AG09309 (cell line): ENCODE measurements around the gene MKNK2.

Experiments used
- DNase-seq: peaks from one replicate; pipeline ENCODE4 v3.0.0-alpha.2; 2010; ENCODE audit warnings: low read depth
- H3K4me3 ChIP-seq: 2 replicates; pipeline ENCODE4 v1.5.1; 2011; ENCODE audit warnings: mild to moderate bottlenecking, low read depth, low read length, moderate library complexity; ENCODE audit not compliant: control insufficient read depth
- TF ChIP-seq, protein P1 (sequence below): IDR thresholded peaks from 2 replicates; pipeline ENCODE4 v1.5.1; 2011; ENCODE audit warnings: mild to moderate bottlenecking, low read depth, low read length, inconsistent platforms; ENCODE audit not compliant: insufficient read depth, control insufficient read depth; ENCODE audit errors: missing control alignments

The MKNK2 gene

DNA sequence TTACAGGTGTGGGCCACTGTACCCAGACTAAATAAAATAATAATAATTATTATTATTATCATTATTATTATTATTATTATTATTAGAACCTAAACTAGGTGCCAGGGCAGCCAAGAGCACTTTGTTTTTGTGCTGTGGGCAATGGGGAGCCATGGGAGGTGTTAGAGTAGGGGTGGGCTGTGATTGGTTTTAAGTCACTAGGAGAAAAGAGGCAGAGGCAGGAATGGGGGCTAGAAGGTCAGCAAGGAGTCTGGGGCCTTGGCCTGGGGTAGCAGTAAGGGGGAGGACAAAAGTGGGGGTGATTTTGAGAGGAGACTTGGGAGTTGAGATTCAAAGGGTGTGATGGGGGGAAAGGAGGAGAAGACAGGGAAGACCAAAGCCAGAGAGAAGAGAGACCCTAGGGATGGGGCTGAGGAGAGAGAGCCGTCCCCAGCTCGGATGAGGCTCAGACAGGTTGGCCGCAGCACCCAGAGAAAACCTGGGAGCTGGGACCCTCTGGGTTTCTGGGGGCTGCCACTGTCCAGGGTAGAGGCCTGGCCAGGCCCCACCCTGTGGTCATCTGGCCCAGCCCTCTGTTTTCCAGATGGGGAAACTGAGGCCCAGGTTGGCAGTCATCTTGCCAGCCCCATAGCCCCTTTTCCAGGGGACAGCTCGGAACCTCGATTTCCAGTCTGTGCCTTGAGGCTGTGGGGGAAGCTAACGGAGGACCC is 17.8 kb downstream of the MKNK2 start:
- TF ChIP-seq, protein P1, sequence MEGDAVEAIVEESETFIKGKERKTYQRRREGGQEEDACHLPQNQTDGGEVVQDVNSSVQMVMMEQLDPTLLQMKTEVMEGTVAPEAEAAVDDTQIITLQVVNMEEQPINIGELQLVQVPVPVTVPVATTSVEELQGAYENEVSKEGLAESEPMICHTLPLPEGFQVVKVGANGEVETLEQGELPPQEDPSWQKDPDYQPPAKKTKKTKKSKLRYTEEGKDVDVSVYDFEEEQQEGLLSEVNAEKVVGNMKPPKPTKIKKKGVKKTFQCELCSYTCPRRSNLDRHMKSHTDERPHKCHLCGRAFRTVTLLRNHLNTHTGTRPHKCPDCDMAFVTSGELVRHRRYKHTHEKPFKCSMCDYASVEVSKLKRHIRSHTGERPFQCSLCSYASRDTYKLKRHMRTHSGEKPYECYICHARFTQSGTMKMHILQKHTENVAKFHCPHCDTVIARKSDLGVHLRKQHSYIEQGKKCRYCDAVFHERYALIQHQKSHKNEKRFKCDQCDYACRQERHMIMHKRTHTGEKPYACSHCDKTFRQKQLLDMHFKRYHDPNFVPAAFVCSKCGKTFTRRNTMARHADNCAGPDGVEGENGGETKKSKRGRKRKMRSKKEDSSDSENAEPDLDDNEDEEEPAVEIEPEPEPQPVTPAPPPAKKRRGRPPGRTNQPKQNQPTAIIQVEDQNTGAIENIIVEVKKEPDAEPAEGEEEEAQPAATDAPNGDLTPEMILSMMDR = no peak
- no peak overlapping the region for H3K4me3 ChIP-seq
- no peak for DNase-seq

DNA sequence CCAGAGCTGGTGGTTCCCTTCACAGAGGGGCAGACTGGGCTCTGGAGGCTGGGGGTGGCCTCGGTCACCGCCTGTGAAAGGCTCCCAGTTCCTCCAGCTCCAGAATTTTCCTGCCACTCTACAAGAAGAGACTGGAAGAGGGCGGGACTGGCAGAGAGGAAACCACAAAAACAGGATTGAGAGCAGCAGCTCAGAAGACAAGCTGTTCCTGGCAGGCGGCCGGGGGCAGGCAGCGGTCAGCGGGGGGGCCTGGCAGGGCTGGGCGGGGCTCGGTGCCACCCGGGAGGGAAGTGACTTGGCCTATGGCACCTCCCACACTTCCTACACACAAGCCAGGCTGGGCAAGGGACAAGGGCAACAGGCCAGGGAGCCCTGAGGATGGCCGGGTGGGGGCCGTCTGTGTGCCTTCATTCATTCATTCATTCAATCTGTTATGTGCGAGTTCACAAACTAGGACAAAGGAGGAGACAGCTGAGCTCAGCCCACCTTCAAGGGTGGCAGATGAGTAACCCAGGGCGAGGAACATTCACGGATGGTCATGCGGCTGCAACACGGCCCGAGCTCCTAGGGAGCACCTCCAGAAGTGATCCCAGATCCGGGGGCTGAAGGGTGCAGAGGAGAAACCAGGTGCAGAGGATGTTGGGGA is 18.6 kb downstream of the MKNK2 start:
- TF ChIP-seq, protein P1 = no peak
- DNase-seq = no peak
- no peak overlapping the region for H3K4me3 ChIP-seq

DNA sequence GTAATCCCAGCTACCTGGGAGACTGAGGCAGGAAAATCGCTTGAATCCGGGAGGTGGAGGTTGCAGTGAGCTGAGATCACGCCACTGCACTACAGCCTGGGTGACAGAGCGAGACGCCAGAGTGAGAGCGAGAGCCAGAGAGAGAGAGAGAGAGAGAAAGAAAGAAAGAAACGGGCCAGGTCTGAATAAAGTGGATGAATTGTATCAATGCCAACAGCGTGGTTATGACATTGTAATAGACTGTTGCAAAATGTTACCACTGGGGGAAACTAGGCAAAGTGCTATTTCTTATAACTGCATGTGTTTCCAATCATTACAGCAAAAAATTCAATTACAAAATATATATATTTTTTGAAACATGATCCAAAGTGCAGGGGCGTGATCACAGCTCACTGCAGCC is 23.7 kb downstream of the MKNK2 start:
- H3K4me3 ChIP-seq = no peak overlapping the region
- peak; percentile 80 for DNase-seq
- TF ChIP-seq, protein P1 = no peak

DNA sequence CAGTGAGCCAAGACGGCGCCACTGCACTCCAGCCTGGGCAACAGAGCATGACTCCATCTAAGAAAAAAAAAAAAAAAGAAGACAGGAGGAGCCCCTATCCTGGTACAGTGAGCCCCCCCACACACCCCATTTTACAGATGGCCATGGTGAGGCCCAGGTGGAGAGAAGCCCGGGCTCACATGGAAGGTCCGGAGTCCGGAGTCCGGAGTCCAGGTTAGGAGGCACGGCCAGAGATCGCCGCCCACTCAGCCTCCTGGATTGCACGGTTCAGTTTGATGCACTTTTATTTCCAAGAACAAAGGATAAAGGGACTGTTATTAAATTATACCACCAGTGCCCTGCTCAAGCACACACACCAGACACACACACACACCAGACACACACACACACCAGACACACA is 24.3 kb downstream of the MKNK2 start:
- DNase-seq = no peak
- TF ChIP-seq, protein P1 = no peak
- H3K4me3 ChIP-seq = no peak overlapping the region

DNA sequence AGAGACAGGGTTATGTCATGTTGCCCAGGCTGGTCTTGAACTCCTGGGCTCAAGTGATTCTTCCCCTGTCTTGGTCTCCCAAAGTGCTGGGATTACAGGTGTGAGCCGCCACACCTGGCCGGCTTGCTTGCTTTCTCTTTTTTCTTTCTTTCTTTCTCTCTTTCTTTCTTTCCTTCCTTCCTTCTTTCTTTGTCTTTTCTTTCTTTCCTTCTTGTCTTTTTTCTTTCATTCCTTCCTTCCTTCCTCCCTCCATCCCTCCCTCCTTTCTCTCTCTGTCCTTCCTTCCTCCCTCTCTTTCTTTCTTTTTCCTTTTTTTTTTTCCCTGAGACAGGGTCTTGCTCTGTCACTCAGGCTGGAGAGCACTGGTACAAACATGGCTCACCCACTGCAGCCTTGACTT is 28.8 kb downstream of the MKNK2 start:
- TF ChIP-seq, protein P1 = no peak
- DNase-seq = no peak
- H3K4me3 ChIP-seq = no peak overlapping the region

DNA sequence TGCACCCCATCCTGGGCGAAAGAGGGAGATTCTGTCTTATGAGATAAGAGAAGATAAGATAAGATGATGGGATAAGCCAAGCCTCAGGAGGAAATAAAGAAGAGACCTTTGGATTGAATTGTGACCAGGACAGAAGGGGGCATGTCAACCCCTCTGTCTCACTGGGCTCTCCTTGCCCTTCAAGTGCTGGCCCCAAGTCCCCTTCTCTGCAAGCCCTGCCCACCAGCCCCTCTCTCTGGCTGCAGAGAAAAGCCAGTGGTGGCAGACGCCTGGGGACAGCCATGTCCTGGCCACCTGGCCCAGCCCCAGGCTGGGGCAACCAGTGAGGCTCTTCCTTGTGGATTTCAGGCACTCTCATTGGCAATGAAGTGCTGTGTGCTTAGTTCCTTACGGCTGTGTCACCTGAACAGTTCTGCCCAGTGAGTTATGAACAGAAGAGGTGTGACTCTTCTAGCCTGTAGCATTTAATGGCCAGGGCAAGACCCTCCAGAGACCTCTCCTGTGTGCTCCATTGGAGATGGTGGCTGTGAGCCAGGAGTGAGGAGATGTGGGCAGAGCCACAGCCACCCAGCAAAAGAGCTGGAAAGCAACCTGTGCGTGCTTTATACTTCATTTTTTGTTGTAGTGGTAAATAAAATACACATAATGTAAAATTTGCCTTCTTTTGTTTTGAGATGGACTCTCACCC is 29.4 kb downstream of the MKNK2 start:
- TF ChIP-seq, protein P1 = no peak
- no peak for DNase-seq
- H3K4me3 ChIP-seq = no peak overlapping the region
